Endothelial cell of umbilical vein (primary cell): Measurements from ENCODE around the gene TMEM183A.

Source experiments
- MYC ChIP-seq: IDR thresholded peaks from one replicate; pipeline ENCODE4 v1.6.1; 2011; ENCODE audit warnings: mild to moderate bottlenecking, low read depth, low read length
- TF ChIP-seq, protein P1 (sequence below), 2 donors: IDR thresholded peaks; 1 replicate in 1 of 2; 2 replicates in 1 of 2; pipeline ENCODE4 v1.5.1; 2011; ENCODE audit warnings: low read length in 2 of 2, mild to moderate bottlenecking in 2 of 2, moderate library complexity in 2 of 2, control low read depth in 1 of 2, inconsistent platforms in 1 of 2, low read depth in 1 of 2; ENCODE audit not compliant: insufficient read depth in 1 of 2; ENCODE audit errors: extremely low read depth in 1 of 2

DNA sequence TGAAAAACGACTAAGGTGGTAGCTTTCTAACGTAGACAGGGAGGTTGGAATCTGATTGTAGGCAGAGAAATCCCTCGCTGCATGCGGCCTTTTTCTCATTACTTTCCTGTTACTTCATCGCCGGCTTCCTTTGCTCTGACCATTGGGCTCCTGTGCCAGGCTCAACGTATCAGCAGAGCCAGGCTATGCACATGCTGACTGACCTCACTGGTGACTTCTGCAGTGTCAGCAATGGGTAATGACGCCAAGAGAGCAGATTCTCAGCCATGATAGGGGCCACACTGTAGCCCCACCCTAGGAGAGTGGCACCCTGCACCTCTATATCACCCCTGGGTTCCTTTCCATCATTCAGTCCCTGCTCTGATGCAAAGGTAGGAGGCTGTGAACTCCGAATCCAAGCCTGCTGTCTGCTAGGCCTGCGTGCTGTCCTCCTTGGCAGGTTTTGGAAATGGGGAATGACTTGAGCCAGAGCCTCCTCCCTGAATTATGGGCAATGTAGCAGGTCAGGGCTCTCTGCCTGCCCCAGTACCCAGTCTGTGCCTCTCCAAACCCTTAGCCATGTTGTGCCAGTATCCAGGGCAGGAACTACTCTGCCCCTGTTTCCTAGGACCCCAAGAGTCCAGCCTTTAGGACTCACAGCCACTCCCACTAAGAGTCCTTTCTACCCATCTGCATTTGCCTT, 30.5 kb downstream of the TMEM183A start:
- TF ChIP-seq MYC: no peak
- TF ChIP-seq, protein P1, sequence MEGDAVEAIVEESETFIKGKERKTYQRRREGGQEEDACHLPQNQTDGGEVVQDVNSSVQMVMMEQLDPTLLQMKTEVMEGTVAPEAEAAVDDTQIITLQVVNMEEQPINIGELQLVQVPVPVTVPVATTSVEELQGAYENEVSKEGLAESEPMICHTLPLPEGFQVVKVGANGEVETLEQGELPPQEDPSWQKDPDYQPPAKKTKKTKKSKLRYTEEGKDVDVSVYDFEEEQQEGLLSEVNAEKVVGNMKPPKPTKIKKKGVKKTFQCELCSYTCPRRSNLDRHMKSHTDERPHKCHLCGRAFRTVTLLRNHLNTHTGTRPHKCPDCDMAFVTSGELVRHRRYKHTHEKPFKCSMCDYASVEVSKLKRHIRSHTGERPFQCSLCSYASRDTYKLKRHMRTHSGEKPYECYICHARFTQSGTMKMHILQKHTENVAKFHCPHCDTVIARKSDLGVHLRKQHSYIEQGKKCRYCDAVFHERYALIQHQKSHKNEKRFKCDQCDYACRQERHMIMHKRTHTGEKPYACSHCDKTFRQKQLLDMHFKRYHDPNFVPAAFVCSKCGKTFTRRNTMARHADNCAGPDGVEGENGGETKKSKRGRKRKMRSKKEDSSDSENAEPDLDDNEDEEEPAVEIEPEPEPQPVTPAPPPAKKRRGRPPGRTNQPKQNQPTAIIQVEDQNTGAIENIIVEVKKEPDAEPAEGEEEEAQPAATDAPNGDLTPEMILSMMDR (IDR thresholded peaks at IDR 0.05; ENCODE audit: extremely low read depth in 1 of 2, insufficient read depth in 1 of 2, low read depth in 1 of 2, low read length in 2 of 2): no peak
